GM12874 (cell line): ENCODE results near the gene WHAMM.

Experiments used
- CTCF ChIP-seq: IDR thresholded peaks from 2 replicates; pipeline ENCODE4 v1.5.1; 2011; ENCODE audit warnings: low read depth, mild to moderate bottlenecking, control low read depth, low read length, moderate library complexity; ENCODE audit not compliant: insufficient read depth

WHAMM gene

GRCh38 chr15:82792068-82792467 is 17.4 kb upstream of the WHAMM start:
- TF ChIP-seq CTCF: no peak

- no peak for TF ChIP-seq CTCF
Measured at GRCh38 chr15:82793737-82794136, 15.7 kb upstream of the WHAMM start.

GRCh38 chr15:82798104-82798503 is 11.3 kb upstream of the WHAMM start:
- no peak for TF ChIP-seq CTCF

- no peak for TF ChIP-seq CTCF
Measured at GRCh38 chr15:82798531-82799166, 10.8 kb upstream of the WHAMM start.

GRCh38 chr15:82799183-82799841 is 10.1 kb upstream of the WHAMM start:
- TF ChIP-seq CTCF: no peak

GRCh38 chr15:82802497-82802896 is 6.9 kb upstream of the WHAMM start:
- TF ChIP-seq CTCF: no peak

GRCh38 chr15:82803793-82804574 is 5.4 kb upstream of the WHAMM start:
- no peak for TF ChIP-seq CTCF
